ENCODE data around the gene LMTK2.

The LMTK2 gene

GRCh38 chr7:98222533-98223195 lies 116.0 kb downstream of the LMTK2 start:
- no peak for DNase-seq

- no peak for DNase-seq
Observed at GRCh38 chr7:98223351-98223897, 116.8 kb downstream of the LMTK2 start.

GRCh38 chr7:98223898-98224700 lies 117.4 kb downstream of the LMTK2 start:
- DNase-seq = no peak

- no peak for DNase-seq
Observed at GRCh38 chr7:98224701-98225181, 118.1 kb downstream of the LMTK2 start.

GRCh38 chr7:98225913-98226614 lies 119.4 kb downstream of the LMTK2 start:
- no peak for DNase-seq

GRCh38 chr7:98227939-98228338 lies 121.3 kb downstream of the LMTK2 start:
- no peak for DNase-seq

- DNase-seq = no peak
Observed at GRCh38 chr7:98228801-98229200, 122.1 kb downstream of the LMTK2 start.

GRCh38 chr7:98229441-98229840 lies 122.8 kb downstream of the LMTK2 start:
- no peak for DNase-seq

GRCh38 chr7:98229991-98230745 lies 123.5 kb downstream of the LMTK2 start:
- DNase-seq = no peak

GRCh38 chr7:98230746-98231471 lies 124.2 kb downstream of the LMTK2 start:
- DNase-seq = no peak

- DNase-seq = no peak
Observed at GRCh38 chr7:98231493-98232262, 125.0 kb downstream of the LMTK2 start.

GRCh38 chr7:98232263-98232585 lies 125.6 kb downstream of the LMTK2 start:
- no peak for DNase-seq

GRCh38 chr7:98232799-98233198 lies 126.1 kb downstream of the LMTK2 start:
- DNase-seq = no peak

- DNase-seq = no peak
Observed at GRCh38 chr7:98233219-98234070, 126.8 kb downstream of the LMTK2 start.

- DNase-seq = no peak
Observed at GRCh38 chr7:98234429-98235147, 127.9 kb downstream of the LMTK2 start.

GRCh38 chr7:98235901-98236300 lies 129.2 kb downstream of the LMTK2 start:
- DNase-seq = no peak

GRCh38 chr7:98236355-98237185 lies 129.9 kb downstream of the LMTK2 start:
- DNase-seq = no peak

- DNase-seq = no peak
Observed at GRCh38 chr7:98238076-98238475, 131.4 kb downstream of the LMTK2 start.

- no peak for DNase-seq
Observed at GRCh38 chr7:98238976-98239375, 132.3 kb downstream of the LMTK2 start.

Measured in stimulated activated naive CD4-positive, alpha-beta T cell treated with Interleukin-2 at 50 U/mL for 16 hours (primary cell).